Kidney epithelial cell (primary cell): Measurements from ENCODE around the gene LIPM. TPM values are rescaled to one million over a fixed set of nuclear protein-coding genes. Genes with fewer than 3 reads are reported as not detected.
A peak's percentile ranks its signal among the peaks of the same experiment; 100 is the strongest.

Source experiments
- DNase-seq: peaks from one replicate; pipeline ENCODE4 v3.0.0-alpha.2; 2010; ENCODE audit warnings: low read depth
- H3K27me3 ChIP-seq: 2 replicates; pipeline ENCODE4 v1.6.0; 2011; ENCODE audit warnings: low read length; ENCODE audit not compliant: control insufficient read depth, insufficient read depth
- H3K36me3 ChIP-seq: 2 replicates; pipeline ENCODE4 v1.5.1; 2011; ENCODE audit warnings: low read length; ENCODE audit not compliant: control insufficient read depth, insufficient read depth
- H3K4me3 ChIP-seq: 2 replicates; pipeline ENCODE4 v1.5.1; 2011; ENCODE audit warnings: low read depth, mild to moderate bottlenecking, control low read depth, low read length
- CTCF ChIP-seq: IDR thresholded peaks from 2 replicates; pipeline ENCODE4 v1.5.1; 2011; ENCODE audit warnings: mild to moderate bottlenecking, moderate library complexity, low read length, control low read depth, inconsistent platforms; ENCODE audit not compliant: insufficient read depth, poor library complexity, severe bottlenecking
- total RNA-seq: library from RNA; depleted of rRNA; stranded (reverse); fragments of >200 nt; gene quantifications from 2 replicates; pipeline ENCODE4 v1.2.3, GENCODE V29; 2015

Gene LIPM
- total RNA-seq, 1 donor from 2014 or later, result not detected

GRCh38 chr10:88841316-88842111 is 39.0 kb downstream of the LIPM start:
- H3K4me3 ChIP-seq, result no peak overlapping the region
- H3K27me3 ChIP-seq, result no peaks in the 10 kb centered on the region
- no peak for TF ChIP-seq CTCF
- no peaks in the 10 kb centered on the region for H3K36me3 ChIP-seq
- DNase-seq, result no peak

- H3K36me3 ChIP-seq, result no peaks in the 10 kb centered on the region
- no peak overlapping the region for H3K4me3 ChIP-seq
- no peaks in the 10 kb centered on the region for H3K27me3 ChIP-seq
- no peak for DNase-seq
- TF ChIP-seq CTCF, result no peak
These were observed 40.6 kb downstream of the LIPM start for GRCh38 chr10:88843171-88843570.

GRCh38 chr10:88848499-88848898 is 46.0 kb downstream of the LIPM start:
- DNase-seq, result peak; percentile 51
- H3K27me3 ChIP-seq, result no peaks in the 10 kb centered on the region
- no peaks in the 10 kb centered on the region for H3K36me3 ChIP-seq
- no peak for TF ChIP-seq CTCF
- no peak overlapping the region for H3K4me3 ChIP-seq

- no peak for TF ChIP-seq CTCF
- Histone ChIP-seq H3K36me3 (no peaks in the 10 kb centered on the region), H3K27me3 (no peaks in the 10 kb centered on the region), H3K4me3 (no peak overlapping the region)
- no peak for DNase-seq
These were observed 46.7 kb downstream of the LIPM start for GRCh38 chr10:88849234-88849633.

GRCh38 chr10:88850712-88851111 is 48.2 kb downstream of the LIPM start:
- no peak for DNase-seq
- Histone ChIP-seq H3K27me3 (no peaks in the 10 kb centered on the region), H3K4me3 (no peak overlapping the region), H3K36me3 (no peaks in the 10 kb centered on the region)
- TF ChIP-seq CTCF, result no peak

- Histone ChIP-seq H3K36me3 (no peaks in the 10 kb centered on the region), H3K4me3 (no peak within 1 kb of the TSS), H3K27me3 (no peaks in the 10 kb centered on the region)
- DNase-seq, result peak; percentile 69
- TF ChIP-seq CTCF, result no peak
These were observed 49.2 kb downstream of the LIPM start, which contains the start of gene ANKRD22 for GRCh38 chr10:88851706-88852105. Gene ANKRD22, minus strand, starts transcription at chr10:88851844. Its CDS starts 237 bp downstream, at chr10:88851607.
